ENCODE results near the gene CHCHD1. TPM values are rescaled to one million over a fixed set of nuclear protein-coding genes. Genes with fewer than 3 reads are reported as not detected.

CHCHD1 gene
- polyA plus RNA-seq, 2 of the 4 experiments (the other 2 are of a cell fraction): 75.4 to 80.6 TPM

DNA sequence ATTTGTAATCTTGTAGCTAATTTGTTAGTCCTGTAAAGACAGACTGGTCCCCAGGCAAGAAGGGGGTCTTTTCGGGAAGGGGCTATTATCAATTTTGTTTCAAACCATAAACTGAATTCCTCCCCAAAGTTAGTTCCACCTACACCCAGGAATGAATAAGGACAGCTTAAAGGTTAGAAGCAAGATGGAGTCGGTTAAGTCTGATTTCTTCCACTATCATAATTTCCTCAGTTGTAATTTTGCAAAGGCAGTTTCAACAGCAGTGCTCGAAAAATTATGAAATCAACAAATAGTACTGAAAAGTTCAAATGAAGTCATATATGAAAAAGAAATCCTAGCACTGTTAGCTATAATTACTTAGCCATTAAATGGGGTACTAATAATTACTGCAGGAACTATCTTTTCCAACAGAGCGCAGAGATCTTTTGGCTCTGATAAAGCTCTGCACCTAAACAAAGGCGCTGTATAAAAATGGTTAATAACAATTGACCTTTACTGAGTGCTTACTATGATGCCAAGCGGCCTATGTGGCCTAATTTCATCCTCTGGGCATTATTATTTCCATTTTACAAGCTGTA lies 38.4 kb upstream of the CHCHD1 start:
- Histone ChIP-seq H3K27ac (peak overlapping the region; percentile 90 to 94), H3K9me3 (no peaks in the 10 kb centered on the region), H3K4me1 (peaks cover 35% of the 10 kb centered on the region), H3K4me3 (peak overlapping the region; percentile 72), H3K4me2 (peak overlapping the region; percentile 95)
- 34% methylated on average over 6 of the region's 6 CpGs for WGBS (ENCODE audit: missing lambda C conversion rate)
- DNase-seq (ENCODE audit: low read depth in 1 of 2, low spot score in 1 of 2) (no peak), ATAC-seq (no peak; a peak in 1 of 6 replicates), FAIRE-seq (no peak)
- ChIA-PET POLR2A (interaction anchor here (0.9 to 4.3 kb wide), 5 partner anchors 13 to 134 kb away, joined by 3 to 45 read pairs (median 4); partner anchors contain the start of gene CHCHD1), CTCF (interaction anchor here (0.9 to 1.6 kb wide), 2 partner anchors 12 to 30 kb away, joined by 3 to 7 read pairs; no protein-coding TSS in a partner anchor)
- TF ChIP-seq ZNF302 (CRISPR knock-in tag; IDR thresholded peaks at IDR 0.05): peak; percentile 97
- no peak for TF ChIP-seq HDAC2 (IDR thresholded peaks at IDR 0.05)
- TF ChIP-seq ESRRA (IDR thresholded peaks at IDR 0.05; ENCODE audit: borderline replicate concordance, low read length): 0 out of 2 replicates have a peak, but pooled peaks have one; percentile 1
- no peak for TF ChIP-seq SREBF2 (IDR thresholded peaks at IDR 0.05)
- TF ChIP-seq, protein P1, sequence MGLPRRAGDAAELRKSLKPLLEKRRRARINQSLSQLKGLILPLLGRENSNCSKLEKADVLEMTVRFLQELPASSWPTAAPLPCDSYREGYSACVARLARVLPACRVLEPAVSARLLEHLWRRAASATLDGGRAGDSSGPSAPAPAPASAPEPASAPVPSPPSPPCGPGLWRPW (IDR thresholded peaks at IDR 0.05): no peak
- TF ChIP-seq ZFP36 (IDR thresholded peaks at IDR 0.05; ENCODE audit: borderline replicate concordance, partially characterized antibody): no peak
- TF ChIP-seq RCOR1 (IDR thresholded peaks at IDR 0.05; ENCODE audit: low read depth, low read length): no peak
- TF ChIP-seq NFE2L2 (conservative IDR thresholded peaks at IDR 0.05; ENCODE audit: low read length): no peak
- no peak for TF ChIP-seq CBX8 (IDR thresholded peaks at IDR 0.05)
- TF ChIP-seq FOXS1 (CRISPR knock-in tag; IDR thresholded peaks at IDR 0.05): peak; percentile 93
- TF ChIP-seq MYC (IDR thresholded peaks at IDR 0.05; ENCODE audit: borderline replicate concordance, low read length): no peak
- TF ChIP-seq, protein P2, sequence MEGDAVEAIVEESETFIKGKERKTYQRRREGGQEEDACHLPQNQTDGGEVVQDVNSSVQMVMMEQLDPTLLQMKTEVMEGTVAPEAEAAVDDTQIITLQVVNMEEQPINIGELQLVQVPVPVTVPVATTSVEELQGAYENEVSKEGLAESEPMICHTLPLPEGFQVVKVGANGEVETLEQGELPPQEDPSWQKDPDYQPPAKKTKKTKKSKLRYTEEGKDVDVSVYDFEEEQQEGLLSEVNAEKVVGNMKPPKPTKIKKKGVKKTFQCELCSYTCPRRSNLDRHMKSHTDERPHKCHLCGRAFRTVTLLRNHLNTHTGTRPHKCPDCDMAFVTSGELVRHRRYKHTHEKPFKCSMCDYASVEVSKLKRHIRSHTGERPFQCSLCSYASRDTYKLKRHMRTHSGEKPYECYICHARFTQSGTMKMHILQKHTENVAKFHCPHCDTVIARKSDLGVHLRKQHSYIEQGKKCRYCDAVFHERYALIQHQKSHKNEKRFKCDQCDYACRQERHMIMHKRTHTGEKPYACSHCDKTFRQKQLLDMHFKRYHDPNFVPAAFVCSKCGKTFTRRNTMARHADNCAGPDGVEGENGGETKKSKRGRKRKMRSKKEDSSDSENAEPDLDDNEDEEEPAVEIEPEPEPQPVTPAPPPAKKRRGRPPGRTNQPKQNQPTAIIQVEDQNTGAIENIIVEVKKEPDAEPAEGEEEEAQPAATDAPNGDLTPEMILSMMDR (IDR thresholded peaks at IDR 0.05): no peak
- no peak; the same call in 1 of the 2 replicates for TF ChIP-seq PHF8 (IDR thresholded peaks at IDR 0.05; ENCODE audit: borderline replicate concordance, low read depth)
- TF ChIP-seq, protein P3, sequence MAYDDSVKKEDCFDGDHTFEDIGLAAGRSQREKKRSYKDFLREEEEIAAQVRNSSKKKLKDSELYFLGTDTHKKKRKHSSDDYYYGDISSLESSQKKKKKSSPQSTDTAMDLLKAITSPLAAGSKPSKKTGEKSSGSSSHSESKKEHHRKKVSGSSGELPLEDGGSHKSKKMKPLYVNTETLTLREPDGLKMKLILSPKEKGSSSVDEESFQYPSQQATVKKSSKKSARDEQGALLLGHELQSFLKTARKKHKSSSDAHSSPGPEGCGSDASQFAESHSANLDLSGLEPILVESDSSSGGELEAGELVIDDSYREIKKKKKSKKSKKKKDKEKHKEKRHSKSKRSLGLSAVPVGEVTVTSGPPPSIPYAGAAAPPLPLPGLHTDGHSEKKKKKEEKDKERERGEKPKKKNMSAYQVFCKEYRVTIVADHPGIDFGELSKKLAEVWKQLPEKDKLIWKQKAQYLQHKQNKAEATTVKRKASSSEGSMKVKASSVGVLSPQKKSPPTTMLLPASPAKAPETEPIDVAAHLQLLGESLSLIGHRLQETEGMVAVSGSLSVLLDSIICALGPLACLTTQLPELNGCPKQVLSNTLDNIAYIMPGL (CRISPR knock-in tag; IDR thresholded peaks at IDR 0.05; ENCODE audit: borderline replicate concordance): no peak; the same call in 1 of the 2 replicates
- no peak for TF ChIP-seq JUNB (IDR thresholded peaks at IDR 0.05)
- TF ChIP-seq FOSL2 (IDR thresholded peaks at IDR 0.05): no peak
- TF ChIP-seq FOSL2 (CRISPR knock-in tag; IDR thresholded peaks at IDR 0.05): peak; percentile 23; the same call in 1 of the 2 replicates
- peak; percentile 95 for TF ChIP-seq ZSCAN20 (CRISPR knock-in tag; IDR thresholded peaks at IDR 0.05)
- TF ChIP-seq, protein P4, sequence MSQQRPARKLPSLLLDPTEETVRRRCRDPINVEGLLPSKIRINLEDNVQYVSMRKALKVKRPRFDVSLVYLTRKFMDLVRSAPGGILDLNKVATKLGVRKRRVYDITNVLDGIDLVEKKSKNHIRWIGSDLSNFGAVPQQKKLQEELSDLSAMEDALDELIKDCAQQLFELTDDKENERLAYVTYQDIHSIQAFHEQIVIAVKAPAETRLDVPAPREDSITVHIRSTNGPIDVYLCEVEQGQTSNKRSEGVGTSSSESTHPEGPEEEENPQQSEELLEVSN (IDR thresholded peaks at IDR 0.05; ENCODE audit: borderline replicate concordance, low read depth): no peak
- TF ChIP-seq KDM5A (IDR thresholded peaks at IDR 0.05): no peak
- TF ChIP-seq RARB (CRISPR knock-in tag; IDR thresholded peaks at IDR 0.05): peak; percentile 82
- TF ChIP-seq HEYL (CRISPR knock-in tag; IDR thresholded peaks at IDR 0.05): peak; percentile 93
- no peak for TF ChIP-seq POLR2A (IDR thresholded peaks at IDR 0.05; ENCODE audit: low read length)
- 0 out of 2 replicates have a peak, but pooled peaks have one; percentile 80 for TF ChIP-seq FOSB (CRISPR knock-in tag; IDR thresholded peaks at IDR 0.05)
- TF ChIP-seq, protein P5, sequence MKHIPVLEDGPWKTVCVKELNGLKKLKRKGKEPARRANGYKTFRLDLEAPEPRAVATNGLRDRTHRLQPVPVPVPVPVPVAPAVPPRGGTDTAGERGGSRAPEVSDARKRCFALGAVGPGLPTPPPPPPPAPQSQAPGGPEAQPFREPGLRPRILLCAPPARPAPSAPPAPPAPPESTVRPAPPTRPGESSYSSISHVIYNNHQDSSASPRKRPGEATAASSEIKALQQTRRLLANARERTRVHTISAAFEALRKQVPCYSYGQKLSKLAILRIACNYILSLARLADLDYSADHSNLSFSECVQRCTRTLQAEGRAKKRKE (CRISPR knock-in tag; IDR thresholded peaks at IDR 0.05; ENCODE audit: low read depth): peak; percentile 98
- TF ChIP-seq EHMT2 (IDR thresholded peaks at IDR 0.05; ENCODE audit: low read depth): no peak
- TF ChIP-seq EHF (CRISPR knock-in tag; IDR thresholded peaks at IDR 0.05): peak; percentile 98
- 0 out of 2 replicates have a peak, but pooled peaks have one; percentile 19 for TF ChIP-seq NPAS2 (CRISPR knock-in tag; IDR thresholded peaks at IDR 0.05; ENCODE audit: borderline replicate concordance)
- TF ChIP-seq, protein P6, sequence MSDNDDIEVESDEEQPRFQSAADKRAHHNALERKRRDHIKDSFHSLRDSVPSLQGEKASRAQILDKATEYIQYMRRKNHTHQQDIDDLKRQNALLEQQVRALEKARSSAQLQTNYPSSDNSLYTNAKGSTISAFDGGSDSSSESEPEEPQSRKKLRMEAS (IDR thresholded peaks at IDR 0.05): no peak
- no peak for TF ChIP-seq CHD4 (IDR thresholded peaks at IDR 0.05; ENCODE audit: borderline replicate concordance)
- TF ChIP-seq HOXA7 (CRISPR knock-in tag; IDR thresholded peaks at IDR 0.05): 0 out of 2 replicates have a peak, but pooled peaks have one; percentile 79
- no peak for TF ChIP-seq KDM1A (IDR thresholded peaks at IDR 0.05; ENCODE audit: low read depth)
- TF ChIP-seq MAFK (IDR thresholded peaks at IDR 0.05; ENCODE audit: partially characterized antibody): no peak
- no peak for TF ChIP-seq BHLHE40 (IDR thresholded peaks at IDR 0.05; ENCODE audit: low read depth, low read length)
- TF ChIP-seq CEBPB (IDR thresholded peaks at IDR 0.05): no peak
- TF ChIP-seq HOXB13 (CRISPR knock-in tag; IDR thresholded peaks at IDR 0.05; ENCODE audit: low read depth): peak; percentile 98
- peak; percentile 85 for TF ChIP-seq HOXB5 (CRISPR knock-in tag; IDR thresholded peaks at IDR 0.05)
- TF ChIP-seq RFX5 (IDR thresholded peaks at IDR 0.05): no peak
- peak; percentile 63; the same call in 1 of the 2 replicates for TF ChIP-seq TP53 (CRISPR knock-in tag; IDR thresholded peaks at IDR 0.05)

Measured in A549 (cell line).